ENCODE results near the gene ELP4.
"Not testable (repeated sequence)": the region's sequence is repeated elsewhere in the genome, so short reads cannot be mapped to it uniquely, and the experiment has no call there.

The ELP4 gene

DNA sequence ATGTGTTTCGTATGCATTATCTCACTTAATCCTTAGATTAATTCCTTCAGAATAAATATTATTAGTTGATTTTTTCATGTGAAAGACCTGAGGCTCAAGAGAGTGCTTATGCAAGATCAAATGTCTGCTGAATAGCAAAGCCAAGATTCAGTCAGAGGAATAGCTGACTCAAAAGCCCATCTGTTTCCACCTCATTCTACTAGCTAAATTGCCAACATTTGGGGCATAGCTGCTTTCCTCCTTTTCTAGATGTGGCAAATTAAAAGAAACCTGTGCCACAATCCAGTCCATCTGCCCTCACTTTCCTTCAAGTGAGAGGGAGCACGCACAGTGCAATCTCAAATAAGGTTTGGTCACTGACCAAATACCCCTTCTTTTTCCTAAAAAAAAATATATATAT, 180.5 kb downstream of the ELP4 start:
- DNase-seq (ENCODE audit: extremely low read depth, low read depth): no peak
- TF ChIP-seq, protein P1, sequence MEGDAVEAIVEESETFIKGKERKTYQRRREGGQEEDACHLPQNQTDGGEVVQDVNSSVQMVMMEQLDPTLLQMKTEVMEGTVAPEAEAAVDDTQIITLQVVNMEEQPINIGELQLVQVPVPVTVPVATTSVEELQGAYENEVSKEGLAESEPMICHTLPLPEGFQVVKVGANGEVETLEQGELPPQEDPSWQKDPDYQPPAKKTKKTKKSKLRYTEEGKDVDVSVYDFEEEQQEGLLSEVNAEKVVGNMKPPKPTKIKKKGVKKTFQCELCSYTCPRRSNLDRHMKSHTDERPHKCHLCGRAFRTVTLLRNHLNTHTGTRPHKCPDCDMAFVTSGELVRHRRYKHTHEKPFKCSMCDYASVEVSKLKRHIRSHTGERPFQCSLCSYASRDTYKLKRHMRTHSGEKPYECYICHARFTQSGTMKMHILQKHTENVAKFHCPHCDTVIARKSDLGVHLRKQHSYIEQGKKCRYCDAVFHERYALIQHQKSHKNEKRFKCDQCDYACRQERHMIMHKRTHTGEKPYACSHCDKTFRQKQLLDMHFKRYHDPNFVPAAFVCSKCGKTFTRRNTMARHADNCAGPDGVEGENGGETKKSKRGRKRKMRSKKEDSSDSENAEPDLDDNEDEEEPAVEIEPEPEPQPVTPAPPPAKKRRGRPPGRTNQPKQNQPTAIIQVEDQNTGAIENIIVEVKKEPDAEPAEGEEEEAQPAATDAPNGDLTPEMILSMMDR (IDR thresholded peaks at IDR 0.05; ENCODE audit: low read depth, low read length, missing control alignments): no peak
- H3K4me3 ChIP-seq (replicated peaks; ENCODE audit: low read depth, low read length): no peak overlapping the region

DNA sequence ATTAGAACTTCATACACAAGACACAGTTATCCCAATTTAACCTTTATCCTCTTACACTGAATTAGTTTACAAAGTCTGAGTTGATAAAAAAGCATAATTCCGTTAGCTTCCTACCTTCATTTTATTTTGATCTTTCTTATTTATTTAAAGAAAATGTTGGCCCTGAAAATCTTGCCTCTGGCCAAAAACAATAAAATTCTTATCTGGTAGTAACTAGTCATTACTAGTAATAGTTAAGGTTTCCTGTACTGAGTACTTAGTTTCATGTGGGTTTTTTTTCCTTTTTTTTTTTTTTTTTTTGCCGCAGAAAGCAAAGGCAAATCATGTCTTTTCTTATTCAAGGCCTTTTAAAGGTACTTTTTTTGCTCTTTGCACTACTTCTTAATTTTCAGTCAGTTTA, 180.9 kb downstream of the ELP4 start:
- TF ChIP-seq, protein P1 (IDR thresholded peaks at IDR 0.05; ENCODE audit: low read depth, low read length, missing control alignments): no peak
- no peak for DNase-seq (ENCODE audit: extremely low read depth, low read depth)
- no peak overlapping the region for H3K4me3 ChIP-seq (replicated peaks; ENCODE audit: low read depth, low read length)

DNA sequence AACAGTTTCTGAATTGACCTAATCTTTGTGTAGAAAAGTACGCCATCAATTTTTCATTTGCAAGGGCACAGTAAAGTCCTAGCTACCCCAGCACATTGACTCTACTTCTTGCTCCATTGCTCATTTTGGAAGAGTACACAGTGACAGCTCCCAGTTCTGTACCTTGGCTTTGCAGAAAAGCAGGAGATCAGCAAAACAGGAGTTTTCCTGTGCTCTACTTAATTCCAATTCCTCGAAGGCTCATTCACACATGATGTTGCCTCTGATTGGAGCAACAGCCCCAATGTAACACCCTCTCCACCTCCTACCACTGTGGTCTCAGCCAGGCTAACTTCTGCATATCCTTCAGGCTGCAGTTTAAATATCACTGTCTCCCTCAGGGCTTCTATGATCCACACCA, 182.9 kb downstream of the ELP4 start:
- H3K4me3 ChIP-seq (replicated peaks; ENCODE audit: low read depth, low read length): no peak overlapping the region
- TF ChIP-seq, protein P1 (IDR thresholded peaks at IDR 0.05; ENCODE audit: low read depth, low read length, missing control alignments): no peak
- no peak for DNase-seq (ENCODE audit: extremely low read depth, low read depth)

DNA sequence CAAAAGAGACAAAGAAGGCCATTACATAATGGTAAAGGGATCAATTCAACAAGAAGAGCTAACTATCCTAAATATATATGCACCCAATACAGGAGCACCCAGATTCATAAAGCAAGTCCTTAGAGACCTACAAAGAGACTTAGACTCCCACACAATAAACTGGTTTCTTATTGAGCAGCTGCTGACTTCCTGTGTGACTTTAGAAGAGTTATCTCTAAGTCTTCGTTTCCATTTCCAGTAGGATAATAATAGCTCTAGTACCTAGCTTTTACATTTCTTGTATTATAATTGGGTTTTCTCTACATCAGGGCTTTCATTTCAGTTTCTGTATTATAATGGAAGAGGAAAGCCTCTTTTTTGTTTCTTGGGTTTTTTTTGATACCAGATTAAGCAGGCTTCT, 187.5 kb downstream of the ELP4 start:
- DNase-seq (ENCODE audit: extremely low read depth, low read depth); H3K4me3 ChIP-seq (replicated peaks; ENCODE audit: low read depth, low read length): not testable (repeated sequence)

DNA sequence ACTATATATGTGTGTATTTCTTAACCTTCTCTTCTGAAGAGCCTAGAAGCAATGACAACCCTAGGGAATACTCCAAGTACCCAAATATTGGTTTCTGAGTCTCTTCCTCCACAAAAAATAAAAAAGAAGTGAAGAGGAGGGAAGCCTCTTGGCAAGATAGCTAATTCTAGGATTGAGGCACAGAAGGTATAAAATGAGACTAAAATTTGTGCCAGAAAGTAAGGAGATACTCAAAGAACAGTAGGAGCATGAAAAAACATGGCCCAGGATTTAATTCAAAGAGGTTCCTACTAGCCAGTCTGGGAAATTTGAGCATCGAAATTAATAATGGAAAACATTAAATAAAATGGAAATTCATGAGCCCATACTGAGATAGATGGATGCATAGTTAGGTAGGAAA, 189.5 kb downstream of the ELP4 start:
- no peak for DNase-seq (ENCODE audit: extremely low read depth, low read depth)
- TF ChIP-seq, protein P1 (IDR thresholded peaks at IDR 0.05; ENCODE audit: low read depth, low read length, missing control alignments): no peak
- no peak overlapping the region for H3K4me3 ChIP-seq (replicated peaks; ENCODE audit: low read depth, low read length)

DNA sequence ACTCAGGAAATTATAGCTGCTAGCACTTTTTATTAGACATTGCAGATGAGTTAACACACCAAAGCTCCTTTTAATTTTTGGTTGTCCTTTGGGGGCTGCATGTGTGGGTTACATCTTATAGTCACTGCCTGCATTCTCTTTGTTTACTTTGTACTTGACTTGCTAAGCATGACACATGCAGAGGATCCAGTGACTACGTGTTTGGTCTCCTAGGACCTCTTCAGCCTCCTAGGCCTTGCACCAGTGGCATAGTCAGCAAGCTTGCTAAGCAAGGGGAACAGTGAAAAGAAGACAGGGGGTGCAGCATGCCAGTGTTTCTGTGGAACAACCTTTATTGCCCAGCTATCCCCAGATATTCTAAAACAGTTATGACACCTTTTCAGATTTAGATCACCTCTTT, 193.4 kb downstream of the ELP4 start:
- TF ChIP-seq, protein P1 (IDR thresholded peaks at IDR 0.05; ENCODE audit: low read depth, low read length, missing control alignments): no peak
- no peak for DNase-seq (ENCODE audit: extremely low read depth, low read depth)
- H3K4me3 ChIP-seq (replicated peaks; ENCODE audit: low read depth, low read length): no peak overlapping the region

DNA sequence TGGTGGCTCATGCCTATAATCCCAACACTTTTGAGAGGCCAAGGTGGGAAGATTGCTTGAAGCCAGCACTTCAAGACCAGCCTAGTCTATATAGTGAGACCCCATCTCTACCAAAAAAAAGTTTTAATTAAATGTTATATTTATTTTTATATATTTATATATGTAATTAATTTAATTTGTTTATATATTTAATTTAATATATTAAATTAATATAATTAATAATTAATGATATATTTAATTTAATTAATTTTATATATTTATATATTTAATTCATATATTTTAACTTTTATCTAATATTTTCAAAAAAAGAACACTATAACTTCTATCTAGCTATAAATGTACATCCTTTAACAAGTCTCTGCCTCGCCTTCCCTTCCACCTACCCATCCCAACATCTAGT, 196.8 kb downstream of the ELP4 start:
- DNase-seq (ENCODE audit: extremely low read depth, low read depth): no peak
- no peak overlapping the region for H3K4me3 ChIP-seq (replicated peaks; ENCODE audit: low read depth, low read length)
- TF ChIP-seq, protein P1 (IDR thresholded peaks at IDR 0.05; ENCODE audit: low read depth, low read length, missing control alignments): no peak
